Measurements from ENCODE around the gene COBL.

Gene COBL

GRCh38 chr7:51250512-51250911 lies 66.1 kb downstream of the COBL start:
- no peak for DNase-seq

- DNase-seq: no peak
Observed at GRCh38 chr7:51249991-51250390, 66.6 kb downstream of the COBL start.

- no peak for DNase-seq
Observed at GRCh38 chr7:51249187-51249945, 67.2 kb downstream of the COBL start.

- DNase-seq: no peak
Observed at GRCh38 chr7:51246258-51247245, 70.1 kb downstream of the COBL start.

- DNase-seq: no peak
Observed at GRCh38 chr7:51244885-51245284, 71.7 kb downstream of the COBL start.

GRCh38 chr7:51244053-51244452 lies 72.6 kb downstream of the COBL start:
- DNase-seq: no peak

GRCh38 chr7:51243631-51244030 lies 73.0 kb downstream of the COBL start:
- no peak for DNase-seq

GRCh38 chr7:51242881-51243518 lies 73.6 kb downstream of the COBL start:
- DNase-seq: no peak

GRCh38 chr7:51242007-51242691 lies 74.5 kb downstream of the COBL start:
- no peak for DNase-seq

GRCh38 chr7:51240868-51241267 lies 75.7 kb downstream of the COBL start:
- no peak for DNase-seq

GRCh38 chr7:51239691-51240090 lies 76.9 kb downstream of the COBL start:
- DNase-seq: no peak

- no peak for DNase-seq
Observed at GRCh38 chr7:51238981-51239495, 77.6 kb downstream of the COBL start.

GRCh38 chr7:51237446-51238133 lies 79.0 kb downstream of the COBL start:
- no peak for DNase-seq

- no peak for DNase-seq
Observed at GRCh38 chr7:51236470-51237132, 80.0 kb downstream of the COBL start.

GRCh38 chr7:51235593-51236313 lies 80.9 kb downstream of the COBL start:
- DNase-seq: no peak

- DNase-seq: no peak
Observed at GRCh38 chr7:51234609-51235308, 81.8 kb downstream of the COBL start.

- no peak for DNase-seq
Observed at GRCh38 chr7:51234139-51234538, 82.5 kb downstream of the COBL start.

- DNase-seq: no peak
Observed at GRCh38 chr7:51233374-51233773, 83.2 kb downstream of the COBL start.

GRCh38 chr7:51230723-51231122 lies 85.9 kb downstream of the COBL start:
- no peak for DNase-seq

GRCh38 chr7:51230324-51230625 lies 86.3 kb downstream of the COBL start:
- no peak for DNase-seq

All from stimulated activated CD4-positive, alpha-beta T cell treated with anti-CD3 and anti-CD28 coated beads, Interleukin-4, amount 100 ng/mL, for 1 hour (primary cell).